Endometrial microvascular endothelial cells (primary cell): ENCODE results near the gene ANKRD60. TPM values are rescaled to one million over a fixed set of nuclear protein-coding genes. Genes with fewer than 3 reads are reported as not detected.

Experiments used
- in situ Hi-C: cut with HindIII; loops from 2 replicates; pipeline ENCODE4 v1.10.0; 2017; ENCODE audit warnings: low sequenced_read_pairs, low pct_unique_long_range_greater_than_20kb; ENCODE audit errors: inconsistent ontology term
- total RNA-seq: library from RNA; depleted of rRNA; stranded (reverse); fragments of >200 nt; gene quantifications from one replicate; pipeline ENCODE4 v1.2.3, GENCODE V29; 2015; ENCODE audit errors: inconsistent ontology term

The ANKRD60 gene
- total RNA-seq, 1 donor from 2014 or later, result not detected

GRCh38 chr20:58245931-58246330 is 17.5 kb upstream of the ANKRD60 start:
- in situ Hi-C loops, result loop anchor here (25.0 kb wide), 2 partner anchors 216 to 416 kb away; partner anchors contain the start of gene STX16

GRCh38 chr20:58245181-58245891 is 16.9 kb upstream of the ANKRD60 start:
- in situ Hi-C loops, result loop anchor here (25.0 kb wide), 2 partner anchors 217 to 417 kb away; partner anchors contain the start of gene STX16

- in situ Hi-C loops, result loop anchor here (25.0 kb wide), 2 partner anchors 218 to 418 kb away; partner anchors contain the start of gene STX16
These were observed 16.1 kb upstream of the ANKRD60 start for GRCh38 chr20:58244517-58245030.

GRCh38 chr20:58243653-58244410 is 15.4 kb upstream of the ANKRD60 start:
- in situ Hi-C loops, result loop anchor here (25.0 kb wide), 2 partner anchors 218 to 418 kb away; partner anchors contain the start of gene STX16

GRCh38 chr20:58242824-58243223 is 14.4 kb upstream of the ANKRD60 start:
- in situ Hi-C loops, result loop anchor here (25.0 kb wide), 2 partner anchors 219 to 419 kb away; partner anchors contain the start of gene STX16

- in situ Hi-C loops, result loop anchor here (25.0 kb wide), 2 partner anchors 220 to 420 kb away; partner anchors contain the start of gene STX16
These were observed 13.5 kb upstream of the ANKRD60 start for GRCh38 chr20:58241766-58242465.

- in situ Hi-C loops, result loop anchor here (25.0 kb wide), 2 partner anchors 222 to 422 kb away; partner anchors contain the start of gene STX16
These were observed 12.0 kb upstream of the ANKRD60 start for GRCh38 chr20:58240471-58240870.

- in situ Hi-C loops, result loop anchor here (25.0 kb wide), 2 partner anchors 223 to 423 kb away; partner anchors contain the start of gene STX16
These were observed 10.8 kb upstream of the ANKRD60 start for GRCh38 chr20:58239216-58239615.

- in situ Hi-C loops, result loop anchor here (25.0 kb wide), 2 partner anchors 224 to 424 kb away; partner anchors contain the start of gene STX16
These were observed 10.0 kb upstream of the ANKRD60 start for GRCh38 chr20:58238490-58238889.

GRCh38 chr20:58237318-58238132 is 9.1 kb upstream of the ANKRD60 start:
- in situ Hi-C loops, result loop anchor here (25.0 kb wide), 2 partner anchors 225 to 425 kb away; partner anchors contain the start of gene STX16

- in situ Hi-C loops, result loop anchor here (25.0 kb wide), 2 partner anchors 226 to 426 kb away; partner anchors contain the start of gene STX16
These were observed 8.3 kb upstream of the ANKRD60 start for GRCh38 chr20:58236612-58237317.

- in situ Hi-C loops, result loop anchor here (25.0 kb wide), 2 partner anchors 227 to 427 kb away; partner anchors contain the start of gene STX16
These were observed 6.6 kb upstream of the ANKRD60 start for GRCh38 chr20:58235010-58235409.

GRCh38 chr20:58233881-58234528 is 5.6 kb upstream of the ANKRD60 start:
- in situ Hi-C loops, result loop anchor here (25.0 kb wide), 2 partner anchors 228 to 428 kb away; partner anchors contain the start of gene STX16

GRCh38 chr20:58233393-58233792 is 4.9 kb upstream of the ANKRD60 start:
- in situ Hi-C loops, result loop anchor here (25.0 kb wide), 2 partner anchors 229 to 429 kb away; partner anchors contain the start of gene STX16

- in situ Hi-C loops, result loop anchor here (25.0 kb wide), 2 partner anchors 231 to 431 kb away; partner anchors contain the start of gene STX16
These were observed 3.2 kb upstream of the ANKRD60 start for GRCh38 chr20:58231683-58232082.

- in situ Hi-C loops, result loop anchor here (25.0 kb wide), 2 partner anchors 233 to 433 kb away; partner anchors contain the start of gene STX16
These were observed 845 bp upstream of the ANKRD60 start for GRCh38 chr20:58229198-58229798.
